HG03139 (cell line): Measurements from ENCODE around the gene FN3KRP.
A peak's percentile ranks its signal among the peaks of the same experiment; 100 is the strongest.

Experiments used
- ATAC-seq: cut with Tn5 transposase; IDR thresholded peaks from one replicate; pipeline ENCODE4 v1.9.1; 2021; ENCODE audit not compliant: unreplicated experiment

FN3KRP gene

GRCh38 chr17:82687375-82687861 is 29.1 kb upstream of the FN3KRP start:
- ATAC-seq = no peak

DNA sequence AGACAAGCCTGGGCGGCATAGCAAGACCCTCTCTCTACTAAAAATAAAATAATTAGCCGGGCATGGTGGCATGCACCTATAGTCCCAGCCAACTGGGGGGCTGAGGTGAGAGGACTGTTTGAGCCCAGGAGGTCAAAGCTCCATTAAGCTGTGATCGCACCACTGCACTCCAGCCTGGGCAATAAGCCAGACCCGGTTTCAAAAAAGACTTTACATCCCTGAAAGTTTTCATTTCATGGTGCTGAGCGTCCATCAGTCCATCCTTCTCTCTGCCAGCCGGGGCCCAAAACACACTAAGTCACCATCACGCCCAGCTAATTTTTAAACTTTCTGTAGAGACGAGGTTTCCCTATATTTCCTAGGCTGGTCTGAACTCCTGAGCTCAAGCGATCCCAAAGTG is 28.6 kb upstream of the FN3KRP start:
- no peak for ATAC-seq

DNA sequence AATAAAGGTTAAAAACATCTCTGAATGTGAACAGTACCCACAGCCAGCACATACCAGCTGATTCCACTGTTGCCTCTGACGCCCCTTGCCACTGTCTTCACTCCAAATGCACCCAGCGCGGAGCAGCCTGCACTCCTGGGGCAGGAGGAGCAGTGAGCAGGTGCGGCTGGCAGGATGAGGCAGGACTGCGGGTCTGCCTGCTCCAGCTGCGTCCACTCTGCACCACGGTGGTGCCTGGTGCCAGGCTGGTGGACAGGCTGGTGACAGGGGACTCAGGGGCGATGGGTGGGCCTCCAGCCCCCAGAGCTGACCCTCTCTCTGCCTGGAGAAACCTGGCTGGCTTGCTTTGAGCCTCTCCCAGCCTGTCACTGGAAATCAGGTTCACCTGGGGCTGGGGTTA is 27.4 kb upstream of the FN3KRP start:
- ATAC-seq = no peak

DNA sequence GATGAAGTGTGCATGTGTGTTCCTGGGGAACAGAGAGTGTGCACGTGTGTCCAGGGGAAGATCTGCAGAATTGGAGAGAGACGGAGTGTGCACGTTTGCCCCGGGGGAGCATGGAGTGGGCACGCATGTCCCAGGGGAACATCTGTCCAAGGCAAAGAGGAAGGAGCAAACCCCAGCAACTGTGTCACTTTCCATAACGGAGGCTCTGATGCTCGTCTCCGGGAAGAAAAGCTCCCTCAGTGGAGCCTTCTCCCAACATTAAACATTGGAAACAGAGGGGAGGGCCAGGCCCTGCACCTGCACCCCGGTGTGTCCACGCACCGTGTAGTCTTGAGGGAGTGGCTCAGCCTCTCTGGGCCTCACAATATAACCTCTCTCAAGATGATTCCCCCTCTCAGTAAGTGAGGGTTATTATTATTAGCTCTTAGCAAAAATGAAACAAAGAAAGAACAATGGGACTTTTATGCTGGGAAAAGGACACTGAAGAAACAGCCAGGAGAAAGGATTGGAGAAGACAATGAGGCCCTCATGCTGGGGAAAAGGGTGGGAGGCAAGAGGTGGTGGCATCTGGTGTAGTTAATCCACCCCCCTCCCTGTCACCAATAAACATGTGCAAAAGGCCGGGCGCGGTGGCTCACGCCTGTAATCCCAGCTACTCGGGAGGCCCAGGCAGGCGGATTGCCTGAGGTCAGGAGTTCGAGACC is 25.6 kb upstream of the FN3KRP start:
- ATAC-seq = no peak

DNA sequence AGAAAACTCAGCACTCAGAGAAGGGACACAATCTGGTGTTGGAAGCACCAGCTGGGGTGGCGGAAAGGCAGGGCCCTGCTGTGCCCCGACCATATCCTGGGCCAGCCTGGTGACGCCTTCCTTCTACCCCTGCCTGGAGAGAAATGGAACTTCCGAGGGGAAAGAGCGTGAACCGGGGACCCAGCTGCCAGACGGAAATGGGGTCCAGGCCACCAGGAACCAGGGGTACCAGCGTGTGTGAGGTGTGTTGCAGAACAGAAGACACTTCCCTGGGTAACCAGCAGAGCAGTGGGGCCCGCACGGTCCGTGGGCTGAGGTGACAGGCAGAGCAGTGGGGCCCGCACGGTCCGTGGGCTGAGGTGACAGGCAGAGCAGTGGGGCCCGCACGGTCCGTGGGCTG is 24.8 kb upstream of the FN3KRP start:
- ATAC-seq = no peak

DNA sequence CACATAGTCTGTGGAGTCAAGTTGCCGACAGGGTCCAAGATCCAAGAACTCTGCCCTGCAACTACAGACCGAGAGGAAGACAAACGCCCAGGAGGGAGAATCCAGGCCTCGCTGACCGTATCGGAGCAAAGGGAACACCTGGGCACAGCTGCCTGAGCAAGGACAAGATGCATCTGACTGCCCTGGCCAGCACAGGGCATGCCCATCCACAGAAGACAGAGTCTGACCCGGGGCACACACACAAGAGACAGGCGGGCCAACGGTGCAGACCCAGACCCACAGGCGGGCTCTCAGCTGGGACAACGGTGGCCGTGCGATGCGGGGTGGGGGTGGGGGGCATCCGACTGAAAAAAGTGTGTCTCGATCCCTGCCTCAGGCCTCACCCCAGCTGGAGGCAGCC is 24.2 kb upstream of the FN3KRP start:
- no peak for ATAC-seq

DNA sequence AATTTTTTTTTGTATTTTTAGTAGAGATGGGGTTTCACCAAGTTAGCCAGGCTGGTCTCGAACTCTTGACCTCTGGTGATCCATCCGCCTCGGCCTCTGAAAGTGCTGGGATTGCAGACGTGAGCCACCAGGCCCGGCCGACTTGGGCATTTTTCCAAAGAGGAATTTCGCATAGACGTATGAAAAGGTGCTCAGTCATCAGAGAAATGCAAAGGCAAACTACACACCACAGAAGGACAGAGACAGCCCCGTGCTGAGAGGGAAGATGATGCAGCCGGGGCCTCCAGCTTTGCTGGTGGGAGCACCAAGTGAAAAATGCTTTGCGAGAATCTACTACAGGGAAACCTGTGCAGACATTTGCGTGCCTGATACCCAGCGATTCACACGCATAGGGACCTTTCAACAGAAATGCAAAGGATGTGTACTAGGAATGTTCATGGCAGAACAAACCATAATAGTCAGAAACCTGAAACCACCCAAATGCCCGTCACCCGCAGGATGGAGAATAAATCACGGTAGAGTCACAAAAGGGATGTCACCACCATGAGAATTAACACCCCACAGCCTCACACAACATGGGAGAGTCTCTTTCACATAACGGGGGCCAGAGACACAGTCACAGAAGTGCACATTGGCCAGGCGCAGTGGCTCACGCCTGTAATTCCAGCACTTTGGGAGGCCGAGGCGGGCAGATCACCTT is 23.2 kb upstream of the FN3KRP start:
- no peak for ATAC-seq

- no peak for ATAC-seq
Measured at GRCh38 chr17:82694647-82695046, 21.9 kb upstream of the FN3KRP start.

- ATAC-seq = no peak
Measured at GRCh38 chr17:82696259-82696658, 20.2 kb upstream of the FN3KRP start.

- no peak for ATAC-seq
Measured at GRCh38 chr17:82696916-82697807, 19.3 kb upstream of the FN3KRP start.

DNA sequence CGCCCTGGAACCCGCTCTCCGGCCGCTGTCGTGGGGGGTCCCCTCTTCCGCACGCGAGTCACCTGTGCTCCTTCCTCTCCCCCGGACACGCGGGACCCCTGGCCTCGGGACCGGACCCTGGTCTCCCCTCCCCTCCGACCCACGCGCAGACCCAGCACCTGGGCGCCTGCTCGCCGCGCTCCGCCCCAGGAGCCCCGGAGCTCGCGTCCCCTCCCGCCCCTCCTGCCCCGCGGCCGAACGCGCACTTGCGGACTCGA is 18.8 kb upstream of the FN3KRP start:
- ATAC-seq = no peak

- peak; percentile 92 for ATAC-seq
Measured at GRCh38 chr17:82698065-82698973, 18.2 kb upstream of the FN3KRP start, which contains the start of gene RAB40B. Gene RAB40B (minus strand): TSS chr17:82698698. CDS start chr17:82698596, 102 bp downstream.

DNA sequence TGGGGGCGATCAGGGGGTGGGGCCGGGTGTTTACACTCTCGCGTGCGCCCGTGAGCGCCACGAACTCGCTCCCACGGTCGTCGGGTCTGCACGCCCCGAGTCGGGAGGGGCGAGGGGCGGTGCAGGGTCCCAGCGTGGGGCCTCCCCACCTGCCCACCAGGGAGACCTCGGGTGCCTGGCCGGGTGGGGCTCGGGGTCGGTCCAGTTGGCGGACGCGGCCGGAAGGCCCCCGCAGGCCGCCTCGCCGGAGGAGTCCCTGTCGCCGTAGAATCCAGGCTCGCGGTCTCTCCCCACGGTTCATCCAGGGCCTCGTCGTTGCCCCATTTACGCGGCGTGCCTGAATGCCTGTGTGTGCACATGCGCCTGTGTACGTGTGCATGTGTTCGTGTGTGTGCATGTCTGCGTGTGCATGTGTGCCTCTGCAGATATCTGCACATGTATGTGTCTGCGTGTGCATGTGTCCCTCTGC is 17.5 kb upstream of the FN3KRP start:
- ATAC-seq = peak; percentile 8

DNA sequence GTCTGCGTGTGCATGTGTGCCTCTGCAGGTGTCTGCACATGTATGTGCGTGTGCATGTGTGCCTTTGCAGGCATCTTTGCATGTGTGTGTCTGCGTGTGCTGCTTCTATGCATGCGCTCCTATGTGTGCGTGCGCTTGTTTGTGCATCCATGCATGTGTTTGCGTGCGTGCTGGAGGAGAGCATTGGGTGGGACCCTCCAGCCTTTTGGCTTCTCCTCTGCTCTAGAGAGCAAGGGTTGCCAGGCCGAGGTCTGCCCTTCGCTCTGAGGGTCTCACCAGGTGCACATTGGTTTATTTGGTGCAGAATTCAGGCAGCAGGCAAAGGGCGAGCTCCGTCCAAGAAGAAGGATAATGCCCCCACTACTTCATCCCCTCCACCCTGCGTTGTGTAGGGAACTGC is 17.0 kb upstream of the FN3KRP start:
- ATAC-seq = no peak

- no peak for ATAC-seq
Measured at GRCh38 chr17:82702231-82702927, 14.1 kb upstream of the FN3KRP start.

DNA sequence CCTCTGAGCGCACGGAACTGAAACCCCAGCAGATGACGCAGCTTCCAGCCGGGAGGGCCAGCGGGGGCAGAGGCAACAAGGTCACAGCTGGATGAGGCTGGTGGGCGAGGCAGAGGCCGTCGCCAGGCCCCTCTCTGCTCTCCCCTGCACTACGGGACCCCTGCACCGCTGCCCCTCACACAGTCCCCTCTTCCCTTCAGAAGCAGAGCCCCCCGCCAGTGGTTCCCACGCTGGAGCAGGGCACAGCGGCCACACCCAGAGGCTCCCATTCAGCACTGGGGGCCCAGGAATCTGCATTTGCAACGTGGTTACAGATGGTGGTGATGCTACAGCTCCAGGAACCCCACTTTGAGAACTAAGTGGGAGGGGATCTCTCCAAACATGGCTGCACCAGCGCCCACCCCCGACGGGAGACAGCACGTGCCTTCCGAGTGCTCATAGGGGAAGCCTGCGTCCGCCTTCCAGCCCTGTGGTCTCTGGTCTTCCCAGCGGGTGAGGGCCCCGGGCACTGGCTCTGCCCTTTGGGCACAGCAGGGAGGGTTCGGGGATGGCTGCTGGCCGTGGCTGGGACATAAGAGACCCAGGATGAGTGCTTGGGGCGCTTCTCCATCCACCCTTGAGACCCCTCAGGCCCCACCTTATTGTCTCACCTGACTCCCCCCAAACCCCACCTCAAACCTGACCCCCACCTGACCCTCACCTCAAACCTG is 13.3 kb upstream of the FN3KRP start:
- ATAC-seq = no peak

DNA sequence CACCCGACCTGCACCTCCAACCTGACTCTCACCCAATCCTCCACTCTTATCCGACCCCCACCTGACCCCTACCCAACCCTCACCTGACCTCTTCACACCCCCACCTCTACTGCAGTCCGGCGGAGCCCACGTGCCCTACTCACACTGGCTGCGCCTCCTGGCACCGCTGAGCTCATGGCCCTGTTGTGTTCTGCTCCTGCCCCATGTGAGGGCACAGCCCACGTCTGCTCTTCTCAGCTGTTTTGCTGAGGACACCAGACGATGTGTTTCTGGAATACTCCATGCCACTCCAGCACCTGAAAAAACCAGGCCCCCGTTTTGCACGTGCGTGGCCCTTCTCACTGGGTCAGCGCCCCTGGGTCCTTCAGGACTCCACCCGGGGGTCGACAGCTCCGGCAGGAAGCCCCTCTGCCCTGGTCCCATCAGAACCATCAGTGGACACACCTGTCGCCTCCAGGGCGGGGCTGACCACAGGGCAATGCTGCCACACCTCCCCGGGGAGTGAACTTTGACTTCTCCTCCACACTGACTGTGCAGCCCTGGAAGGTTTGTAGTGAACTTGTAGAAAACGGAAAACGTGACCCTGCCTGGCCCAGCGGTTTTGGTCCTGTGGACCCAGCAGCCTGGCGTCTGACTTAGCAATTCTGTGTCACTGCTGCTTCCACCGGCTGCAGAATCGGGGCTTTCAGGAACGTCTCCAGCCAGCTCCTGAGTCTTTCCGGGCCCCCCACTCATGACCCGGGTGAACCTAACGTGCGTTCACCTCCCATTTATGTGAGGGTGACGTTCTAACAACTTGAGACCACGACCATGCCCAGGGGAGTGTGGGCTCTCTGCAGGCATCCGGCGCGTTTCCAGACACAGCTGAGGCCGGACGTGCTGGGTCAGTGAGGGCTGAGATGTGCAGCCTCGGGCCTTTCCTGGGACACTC is 12.3 kb upstream of the FN3KRP start:
- ATAC-seq = no peak

DNA sequence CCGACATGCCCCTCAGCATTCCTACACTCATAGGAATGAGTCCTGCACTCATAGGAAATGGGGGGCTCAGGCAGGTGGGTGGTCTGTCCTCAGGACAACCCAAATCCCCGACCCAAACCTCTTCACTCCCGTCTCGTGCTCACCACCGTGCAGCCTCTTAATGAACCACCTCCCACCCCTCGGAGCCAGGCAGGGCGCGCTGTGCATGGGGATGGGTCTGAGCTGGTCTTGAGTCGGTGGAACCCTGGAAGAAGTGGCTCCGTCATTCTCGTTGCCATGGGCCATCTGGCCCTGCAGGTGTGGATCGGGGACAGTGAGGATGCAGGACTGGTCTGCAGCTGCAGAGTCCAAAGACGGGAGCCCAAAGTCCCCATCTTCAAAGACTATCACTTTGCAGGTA is 11.6 kb upstream of the FN3KRP start:
- no peak for ATAC-seq
